ENCODE data around the gene PLXNA3.

GRCh38 chrX:154428176-154429171 lies 29.6 kb upstream of the PLXNA3 start, which contains the start of gene ATP6AP1:
- TF ChIP-seq POLR2A (IDR thresholded peaks at IDR 0.05) (peak in 1 of 2 donors; percentile 84), CTCF (IDR thresholded peaks at IDR 0.05) (peak in 1 of 5 experiments; percentile 32), EP300 (IDR thresholded peaks at IDR 0.05) (peak in 1 of 2 donors; percentile 89)
